ENCODE results near the gene LRIG3.

LRIG3 gene

DNA sequence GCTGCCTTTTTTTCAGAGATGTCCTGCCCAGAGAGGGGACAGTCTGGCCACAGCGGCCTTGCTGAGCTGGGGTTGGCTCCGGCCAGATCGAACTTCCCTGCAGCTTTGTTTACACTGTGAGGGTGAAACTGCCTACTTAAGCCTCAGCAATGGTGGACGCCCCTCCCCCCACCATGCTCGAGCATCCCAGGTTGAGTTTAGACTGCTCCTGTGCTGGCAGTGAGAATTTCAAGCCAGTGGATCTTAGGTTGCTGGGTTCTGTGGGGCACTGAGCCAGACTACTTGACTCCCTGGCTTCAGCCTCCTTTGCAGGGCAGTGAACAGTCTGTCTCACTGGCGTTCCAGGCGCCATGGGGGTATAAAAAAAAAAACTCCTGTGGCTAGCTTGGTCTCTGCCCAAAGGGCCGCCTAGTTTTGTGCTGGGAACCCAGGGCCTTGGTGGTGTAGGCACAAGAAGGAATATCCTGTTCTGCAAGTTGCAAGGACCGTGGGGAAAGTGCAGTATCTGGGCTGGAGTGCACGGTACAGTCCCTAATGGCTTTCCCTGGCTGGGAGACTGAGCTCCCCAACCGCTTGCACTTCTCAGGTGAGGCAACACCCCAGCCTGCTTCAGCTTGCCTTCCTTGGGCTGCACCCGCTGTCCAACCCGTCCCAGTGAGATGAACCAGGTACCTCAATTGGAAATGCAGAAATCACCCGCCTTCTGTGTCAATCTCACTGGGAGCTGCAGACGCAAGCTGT, 79.1 kb downstream of the LRIG3 start:
- H3K36me3 ChIP-seq (ENCODE audit: insufficient read depth, low read length): no peaks in the 10 kb centered on the region
- no peak overlapping the region for H3K9ac ChIP-seq (ENCODE audit: low read depth, low read length)
- H3K9me3 ChIP-seq (ENCODE audit: control insufficient read depth, insufficient read depth, low read length): no peaks in the 10 kb centered on the region
- 0 out of 2 replicates have a peak, but pooled peaks cover 4% of the 10 kb centered on the region for H3K4me1 ChIP-seq (ENCODE audit: insufficient read depth, low read length)

DNA sequence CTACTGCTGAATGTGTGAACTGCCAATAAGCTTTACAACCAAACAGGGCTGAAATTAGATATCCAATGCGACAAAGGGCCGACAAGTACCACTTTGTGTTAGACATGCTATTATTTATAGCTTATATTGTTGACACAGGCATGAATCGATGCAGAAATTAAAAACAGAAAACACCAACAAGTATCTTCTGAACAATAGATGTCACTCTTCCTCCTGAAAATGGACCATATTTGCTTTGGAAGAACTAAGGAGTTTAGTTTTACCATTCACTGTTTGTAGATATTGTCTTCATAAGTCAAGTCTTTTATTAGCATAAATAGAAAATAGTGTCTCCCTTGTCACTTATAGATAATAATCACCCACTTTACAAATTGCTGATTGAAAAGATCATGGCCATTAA, 86.5 kb downstream of the LRIG3 start:
- Histone ChIP-seq H3K9ac (ENCODE audit: low read depth, low read length) (no peak overlapping the region), H3K4me1 (ENCODE audit: insufficient read depth, low read length) (no peaks in the 10 kb centered on the region), H3K36me3 (ENCODE audit: insufficient read depth, low read length) (no peaks in the 10 kb centered on the region), H3K9me3 (ENCODE audit: control insufficient read depth, insufficient read depth, low read length) (no peaks in the 10 kb centered on the region)

DNA sequence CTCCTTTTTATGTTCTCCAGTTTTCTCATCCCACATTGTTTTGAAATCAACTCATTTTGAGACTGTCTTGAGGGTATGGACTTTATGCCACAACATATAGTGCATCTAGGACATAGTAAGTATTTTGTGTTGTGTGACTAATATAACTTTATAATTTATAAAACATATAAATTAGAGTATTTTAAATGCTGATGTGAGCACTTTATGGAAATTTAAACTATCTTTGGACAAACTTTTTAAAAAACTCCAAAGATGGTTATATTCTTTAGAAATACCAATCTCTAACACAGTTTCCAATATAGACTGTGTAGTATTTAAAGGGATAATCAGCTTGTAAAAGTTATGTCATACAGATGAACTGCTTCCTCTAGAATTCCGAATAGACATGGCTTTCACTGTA, 87.4 kb downstream of the LRIG3 start:
- Histone ChIP-seq H3K9me3 (ENCODE audit: control insufficient read depth, insufficient read depth, low read length) (no peaks in the 10 kb centered on the region), H3K36me3 (ENCODE audit: insufficient read depth, low read length) (no peaks in the 10 kb centered on the region), H3K9ac (ENCODE audit: low read depth, low read length) (no peak overlapping the region), H3K4me1 (ENCODE audit: insufficient read depth, low read length) (no peaks in the 10 kb centered on the region)
